NB4 (cell line): ENCODE data around the gene ADGRD2.
"Not testable (repeated sequence)": the region's sequence is repeated elsewhere in the genome, so short reads cannot be mapped to it uniquely, and the experiment has no call there.

Source experiments
- DNase-seq: peaks from one replicate; pipeline ENCODE4 v3.0.0; 2010; ENCODE audit warnings: low read depth
- H3K4me3 ChIP-seq: one replicate; pipeline ENCODE4 v1.5.1; 2011; ENCODE audit warnings: mild to moderate bottlenecking, low read depth, low read length, moderate library complexity
- MYC ChIP-seq: IDR thresholded peaks from 2 replicates; pipeline ENCODE4 v1.6.1; 2011; ENCODE audit warnings: low read depth, low read length
- POLR2A ChIP-seq: IDR thresholded peaks from 2 replicates; pipeline ENCODE4 v1.6.1; 2011; ENCODE audit warnings: mild to moderate bottlenecking; ENCODE audit not compliant: insufficient read length; ENCODE audit errors: extremely low read depth
- TF ChIP-seq, protein P1 (sequence below): IDR thresholded peaks from one replicate; pipeline ENCODE4 v1.5.1; 2012; ENCODE audit warnings: low read depth, low read length
- TF ChIP-seq, protein P2 (sequence below): IDR thresholded peaks from 2 replicates; pipeline ENCODE4 v1.6.1; 2011; ENCODE audit warnings: low read depth, low read length

ADGRD2 gene

DNA sequence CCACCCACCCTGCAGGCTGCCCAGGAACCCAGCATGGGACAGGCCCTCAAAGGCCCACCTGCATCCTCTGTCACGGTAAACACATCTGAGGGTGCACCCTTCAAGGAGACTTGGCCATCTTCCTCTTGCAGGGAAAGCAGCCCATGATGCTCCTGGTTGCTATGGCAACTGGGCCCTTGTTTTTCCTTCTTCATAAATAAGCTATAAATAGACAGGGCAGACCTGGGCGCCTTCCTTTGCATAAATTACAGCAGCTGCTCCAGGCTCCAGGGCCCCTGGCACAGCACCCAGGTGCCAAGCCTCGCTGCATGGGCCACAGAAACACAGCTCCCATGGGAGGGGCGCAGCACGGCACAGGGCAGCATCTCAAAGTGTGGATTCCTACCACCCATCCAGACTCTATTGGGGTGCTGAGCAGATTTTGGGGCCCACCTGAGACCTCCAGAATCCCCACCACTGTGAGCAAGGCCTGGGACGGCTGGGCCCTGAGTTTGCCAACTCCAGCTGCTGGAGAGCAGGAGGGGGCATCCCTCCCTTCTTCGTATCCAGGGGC is 29.2 kb upstream of the ADGRD2 start:
- DNase-seq = no peak
- no peak for TF ChIP-seq MYC
- TF ChIP-seq, protein P1, sequence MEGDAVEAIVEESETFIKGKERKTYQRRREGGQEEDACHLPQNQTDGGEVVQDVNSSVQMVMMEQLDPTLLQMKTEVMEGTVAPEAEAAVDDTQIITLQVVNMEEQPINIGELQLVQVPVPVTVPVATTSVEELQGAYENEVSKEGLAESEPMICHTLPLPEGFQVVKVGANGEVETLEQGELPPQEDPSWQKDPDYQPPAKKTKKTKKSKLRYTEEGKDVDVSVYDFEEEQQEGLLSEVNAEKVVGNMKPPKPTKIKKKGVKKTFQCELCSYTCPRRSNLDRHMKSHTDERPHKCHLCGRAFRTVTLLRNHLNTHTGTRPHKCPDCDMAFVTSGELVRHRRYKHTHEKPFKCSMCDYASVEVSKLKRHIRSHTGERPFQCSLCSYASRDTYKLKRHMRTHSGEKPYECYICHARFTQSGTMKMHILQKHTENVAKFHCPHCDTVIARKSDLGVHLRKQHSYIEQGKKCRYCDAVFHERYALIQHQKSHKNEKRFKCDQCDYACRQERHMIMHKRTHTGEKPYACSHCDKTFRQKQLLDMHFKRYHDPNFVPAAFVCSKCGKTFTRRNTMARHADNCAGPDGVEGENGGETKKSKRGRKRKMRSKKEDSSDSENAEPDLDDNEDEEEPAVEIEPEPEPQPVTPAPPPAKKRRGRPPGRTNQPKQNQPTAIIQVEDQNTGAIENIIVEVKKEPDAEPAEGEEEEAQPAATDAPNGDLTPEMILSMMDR = no peak
- TF ChIP-seq POLR2A = no peak
- TF ChIP-seq, protein P2, sequence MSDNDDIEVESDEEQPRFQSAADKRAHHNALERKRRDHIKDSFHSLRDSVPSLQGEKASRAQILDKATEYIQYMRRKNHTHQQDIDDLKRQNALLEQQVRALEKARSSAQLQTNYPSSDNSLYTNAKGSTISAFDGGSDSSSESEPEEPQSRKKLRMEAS = no peak
- H3K4me3 ChIP-seq = no peak overlapping the region

DNA sequence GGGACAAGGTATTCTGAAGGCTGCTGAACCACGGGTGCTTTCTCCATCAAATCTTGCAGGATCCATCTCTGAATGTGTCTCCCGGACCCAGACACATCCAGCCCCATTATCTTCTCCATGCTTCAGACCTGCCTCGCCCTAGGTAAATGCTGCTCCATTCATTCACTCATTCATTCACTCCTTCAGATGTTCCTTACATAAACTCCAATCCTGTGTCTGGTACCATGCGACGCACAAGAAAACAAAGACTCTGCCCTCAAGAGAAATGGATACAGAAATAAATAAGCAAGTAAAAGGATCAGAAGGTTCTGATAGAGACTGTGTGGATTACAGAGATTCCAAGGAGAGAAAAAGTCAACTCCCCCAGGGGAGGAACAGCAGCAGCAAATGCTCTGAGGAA is 27.1 kb upstream of the ADGRD2 start:
- no peak for TF ChIP-seq POLR2A
- no peak overlapping the region for H3K4me3 ChIP-seq
- no peak for DNase-seq

DNA sequence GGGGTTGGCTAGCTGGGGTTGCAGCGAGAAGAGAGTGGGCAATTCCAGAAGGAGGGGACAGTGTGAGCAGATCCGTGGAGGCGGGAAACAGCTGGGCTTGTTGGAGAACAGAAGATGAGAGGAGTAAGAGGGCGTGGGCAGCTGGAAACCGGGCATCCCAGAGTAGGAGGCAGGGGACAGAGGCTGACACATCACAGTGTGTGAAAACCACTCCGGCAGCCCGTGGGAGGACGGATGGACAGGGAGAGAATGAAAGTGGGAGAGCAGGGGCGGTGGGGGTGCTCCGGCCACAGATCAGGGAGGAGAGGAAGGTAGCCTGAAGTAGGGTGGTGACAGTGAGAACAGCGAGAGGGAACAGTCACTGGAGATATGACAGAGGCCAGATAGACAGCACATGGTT is 26.7 kb upstream of the ADGRD2 start:
- DNase-seq = no peak
- TF ChIP-seq, protein P2 = no peak
- TF ChIP-seq, protein P1 = no peak
- TF ChIP-seq POLR2A (no peak), MYC (no peak)
- H3K4me3 ChIP-seq = no peak overlapping the region

DNA sequence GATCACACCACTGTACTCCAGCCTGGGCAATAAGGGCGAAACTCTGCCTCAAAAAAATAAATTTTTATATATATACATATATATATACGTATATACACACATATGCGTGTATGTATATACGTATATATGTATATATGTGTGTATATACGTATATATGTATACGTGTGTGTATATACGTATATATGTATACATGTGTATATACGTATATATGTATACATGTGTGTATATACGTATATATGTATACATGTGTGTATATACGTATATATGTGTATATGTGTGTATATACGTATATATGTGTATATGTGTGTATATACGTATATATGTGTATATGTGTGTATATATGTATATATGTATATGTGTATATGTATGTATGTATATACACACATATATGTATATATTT is 24.5 kb upstream of the ADGRD2 start:
- not testable (repeated sequence) for DNase-seq, H3K4me3 ChIP-seq

DNA sequence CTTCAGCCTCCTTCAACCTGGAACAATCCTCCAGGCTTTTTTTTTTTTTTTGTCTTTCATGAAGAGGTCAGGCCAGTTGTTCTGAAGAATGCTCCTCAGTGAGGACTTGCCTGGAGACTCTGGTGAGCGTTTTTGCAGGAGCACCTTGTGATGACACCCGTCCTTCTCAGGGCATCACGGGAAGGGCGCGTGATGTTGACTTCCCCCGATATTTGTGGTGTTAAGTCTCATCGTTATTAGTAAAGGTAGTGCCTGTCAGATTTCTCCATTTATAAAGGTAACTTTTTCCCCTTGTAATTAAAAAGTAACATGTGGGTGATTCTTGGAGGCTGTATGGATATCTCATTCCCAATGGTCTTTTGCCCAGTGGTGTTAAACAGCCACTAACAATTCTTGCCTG is 23.9 kb upstream of the ADGRD2 start:
- H3K4me3 ChIP-seq = no peak overlapping the region
- no peak for DNase-seq
- TF ChIP-seq, protein P1 = no peak
- TF ChIP-seq POLR2A (no peak), MYC (no peak)
- TF ChIP-seq, protein P2 = no peak

DNA sequence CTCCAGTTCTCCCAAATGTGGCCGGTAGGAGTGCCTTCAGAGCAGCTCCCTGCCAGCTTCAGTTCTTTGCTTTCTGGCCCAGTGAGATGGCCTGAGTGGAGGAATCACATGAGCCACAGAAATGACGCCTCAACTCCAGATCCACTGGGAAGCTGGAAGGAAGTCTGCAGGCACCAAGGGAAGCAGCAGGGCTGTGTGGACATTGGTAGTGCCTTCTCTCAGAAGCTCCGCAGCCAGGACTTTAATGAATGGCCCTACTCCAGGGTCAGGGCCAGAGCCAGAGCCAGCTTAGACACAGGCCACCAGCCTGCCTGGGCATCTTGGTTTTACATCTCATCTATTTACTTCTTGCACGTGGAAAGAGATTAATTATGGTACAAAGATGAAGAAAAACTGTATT is 23.0 kb upstream of the ADGRD2 start:
- H3K4me3 ChIP-seq = no peak overlapping the region
- TF ChIP-seq, protein P1 = no peak
- TF ChIP-seq, protein P2 = no peak
- no peak for TF ChIP-seq POLR2A
- TF ChIP-seq MYC = no peak
- DNase-seq = no peak

DNA sequence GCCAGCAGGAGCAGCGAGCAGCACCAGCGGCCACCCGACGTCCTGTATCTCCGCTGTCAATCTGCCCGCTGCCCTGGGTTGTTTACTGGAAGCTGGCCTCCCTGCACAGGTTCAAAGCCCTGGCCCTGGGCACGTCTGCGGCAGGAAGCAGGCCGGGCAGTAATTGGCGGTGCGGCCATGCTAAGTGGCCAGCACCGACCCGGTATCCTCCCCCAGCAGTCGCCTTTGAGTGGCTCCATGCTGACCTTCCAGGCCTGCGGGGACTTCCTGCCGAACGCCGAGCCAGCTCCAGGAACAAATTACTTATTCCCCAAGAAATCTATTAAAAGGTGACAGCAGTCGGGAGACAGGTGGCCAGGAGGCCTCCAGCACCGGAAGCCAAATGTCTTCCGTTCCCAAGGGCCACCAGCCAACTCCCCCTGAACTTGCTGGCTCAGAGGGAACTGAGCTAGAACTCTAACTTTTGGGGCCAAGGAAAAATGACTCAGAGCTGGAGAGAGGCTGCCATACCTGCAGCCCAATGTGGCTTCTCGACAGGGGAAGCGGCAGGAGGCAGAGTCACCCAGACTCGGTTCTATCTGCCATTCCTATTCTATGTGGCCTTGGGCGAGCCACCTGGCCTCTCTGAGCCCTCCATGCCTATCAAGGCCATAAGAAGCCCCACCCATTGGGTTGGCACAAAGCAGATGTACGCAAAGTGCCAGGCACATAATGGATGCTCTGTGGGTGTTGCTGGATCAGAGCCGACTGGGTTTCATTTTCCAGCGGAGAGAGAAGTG is 21.3 kb upstream of the ADGRD2 start:
- DNase-seq = no peak
- no peak overlapping the region for H3K4me3 ChIP-seq

More for the DNA sequence above, 21.3 kb upstream of the ADGRD2 start:
- TF ChIP-seq POLR2A (no peak), MYC (no peak)
- TF ChIP-seq, protein P2 = no peak
- TF ChIP-seq, protein P1 = no peak
